T-helper 17 cell (primary cell): ENCODE measurements around the gene BRAT1. TPM values are rescaled to one million over a fixed set of nuclear protein-coding genes. Genes with fewer than 3 reads are reported as not detected.
"Not testable (repeated sequence)": the region's sequence is repeated elsewhere in the genome, so short reads cannot be mapped to it uniquely, and the experiment has no call there.

Experiments used
- ATAC-seq: fragments of 150-1000 bp; cut with Tn5 transposase; 2 replicates; pipeline ENCODE4 v1.10.0; 2021; ENCODE audit warnings: mild to moderate bottlenecking, moderate library complexity
- DNase-seq, 3 donors: peaks; one replicate each; pipeline versions ENCODE4 v3.0.0 to v3.0.0-alpha.2; 2020 to 2021
- H3K9me3 ChIP-seq: one replicate; pipeline ENCODE4 v1.7.0; 2013; ENCODE audit warnings: low read length, mild to moderate bottlenecking; ENCODE audit not compliant: control insufficient read depth, poor library complexity, severe bottlenecking
- H3K27ac Mint-ChIP-seq: one replicate; pipeline ENCODE4 v1.8.0; 2022; ENCODE audit warnings: mild to moderate bottlenecking, moderate library complexity, mixed read lengths
- H3K27me3 Mint-ChIP-seq: one replicate; pipeline ENCODE4 v1.8.0; 2022; ENCODE audit warnings: mixed read lengths
- H3K36me3 Mint-ChIP-seq: one replicate; pipeline ENCODE4 v1.8.0; 2022; ENCODE audit warnings: low read depth, mixed read lengths
- H3K4me1 Mint-ChIP-seq: one replicate; pipeline ENCODE4 v1.8.0; 2022; ENCODE audit warnings: mild to moderate bottlenecking, mixed read lengths
- H3K4me3 Mint-ChIP-seq: one replicate; pipeline ENCODE4 v1.8.0; 2022; ENCODE audit warnings: mild to moderate bottlenecking, moderate library complexity, mixed read lengths
- total RNA-seq, 4 donors: library from RNA in 2 of 4; stranded (reverse) in 2 of 4; gene quantifications; one replicate each; pipeline ENCODE4 v1.2.3 and lab custom pipeline; 2022 to 2026

The BRAT1 gene
- total RNA-seq, 2 donors from 2014 or later, result 19.5 to 20.5 TPM

- H3K4me1 Mint-ChIP-seq, result peaks cover 13% of the 10 kb centered on the region
- H3K27me3 Mint-ChIP-seq, H3K4me3 Mint-ChIP-seq, H3K36me3 Mint-ChIP-seq, ATAC-seq, H3K27ac Mint-ChIP-seq, H3K9me3 ChIP-seq, DNase-seq: not testable (repeated sequence)
Measured at GRCh38 chr7:2533566-2533965, 21.8 kb downstream of the BRAT1 start.

GRCh38 chr7:2532816-2533215, 22.5 kb downstream of the BRAT1 start:
- peaks cover 19% of the 10 kb centered on the region for H3K4me1 Mint-ChIP-seq
- DNase-seq, ATAC-seq, H3K4me3 Mint-ChIP-seq, H3K36me3 Mint-ChIP-seq, H3K27ac Mint-ChIP-seq, H3K27me3 Mint-ChIP-seq, H3K9me3 ChIP-seq: not testable (repeated sequence)

- H3K27ac Mint-ChIP-seq, result peak overlapping the region; percentile 16
- ATAC-seq, H3K27me3 Mint-ChIP-seq, H3K9me3 ChIP-seq, DNase-seq, H3K4me3 Mint-ChIP-seq, H3K36me3 Mint-ChIP-seq: not testable (repeated sequence)
- peaks cover 24% of the 10 kb centered on the region for H3K4me1 Mint-ChIP-seq
Measured at GRCh38 chr7:2532199-2532772, 23.0 kb downstream of the BRAT1 start.

- DNase-seq, H3K9me3 ChIP-seq, H3K4me3 Mint-ChIP-seq, ATAC-seq, H3K36me3 Mint-ChIP-seq, H3K27me3 Mint-ChIP-seq: not testable (repeated sequence)
- Mint-ChIP-seq H3K4me1 (peaks cover 27% of the 10 kb centered on the region), H3K27ac (peak overlapping the region; percentile 89)
Measured at GRCh38 chr7:2531796-2532110, 23.6 kb downstream of the BRAT1 start.

- Mint-ChIP-seq H3K4me1 (peaks cover 28% of the 10 kb centered on the region), H3K4me3 (peak overlapping the region; percentile 82), H3K27ac (peak overlapping the region; percentile 89)
- peak in 1 of 3 donors; percentile 11 for DNase-seq
- H3K9me3 ChIP-seq, H3K27me3 Mint-ChIP-seq, ATAC-seq, H3K36me3 Mint-ChIP-seq: not testable (repeated sequence)
Measured at GRCh38 chr7:2530994-2531795, 24.1 kb downstream of the BRAT1 start.

- no peaks in the 10 kb centered on the region for H3K27me3 Mint-ChIP-seq
- ATAC-seq (peak; percentile 79), DNase-seq (peak; percentile 70 to 80 (median 72))
- peaks cover 4% of the 10 kb centered on the region for H3K36me3 Mint-ChIP-seq
- H3K4me3 Mint-ChIP-seq, result peak overlapping the region; percentile 87
- no peaks in the 10 kb centered on the region for H3K9me3 ChIP-seq
- H3K4me1 Mint-ChIP-seq, result peaks cover 35% of the 10 kb centered on the region
- H3K27ac Mint-ChIP-seq, result peak overlapping the region; percentile 89
Measured at GRCh38 chr7:2530071-2530987, 25.0 kb downstream of the BRAT1 start.

- ATAC-seq (peak; percentile 59), DNase-seq (peak in 2 of 3 donors; percentile 50 to 65)
- no peaks in the 10 kb centered on the region for H3K9me3 ChIP-seq
- Mint-ChIP-seq H3K27ac (peak overlapping the region; percentile 89), H3K27me3 (no peaks in the 10 kb centered on the region), H3K4me3 (peak overlapping the region; percentile 87), H3K36me3 (peaks cover 4% of the 10 kb centered on the region), H3K4me1 (peaks cover 35% of the 10 kb centered on the region)
Measured at GRCh38 chr7:2529161-2530070, 25.9 kb downstream of the BRAT1 start.

- Mint-ChIP-seq H3K36me3 (peaks cover 4% of the 10 kb centered on the region), H3K27me3 (no peaks in the 10 kb centered on the region), H3K4me1 (peaks cover 35% of the 10 kb centered on the region), H3K27ac (peak overlapping the region; percentile 89), H3K4me3 (peak overlapping the region; percentile 87)
- DNase-seq (peak in 1 of 3 donors; percentile 9), ATAC-seq (no peak)
- H3K9me3 ChIP-seq, result no peaks in the 10 kb centered on the region
Measured at GRCh38 chr7:2528481-2529095, 26.7 kb downstream of the BRAT1 start.

GRCh38 chr7:2527505-2528467, 27.5 kb downstream of the BRAT1 start:
- Mint-ChIP-seq H3K27ac (peak overlapping the region; percentile 89), H3K4me3 (peak overlapping the region; percentile 87), H3K36me3 (peaks cover 6% of the 10 kb centered on the region), H3K4me1 (peaks cover 38% of the 10 kb centered on the region), H3K27me3 (no peaks in the 10 kb centered on the region)
- DNase-seq, result peak in 1 of 3 donors; percentile 27
- no peaks in the 10 kb centered on the region for H3K9me3 ChIP-seq
- ATAC-seq, result no peak

GRCh38 chr7:2526659-2527504, 28.4 kb downstream of the BRAT1 start:
- ATAC-seq, result no peak
- no peaks in the 10 kb centered on the region for H3K9me3 ChIP-seq
- Mint-ChIP-seq H3K4me3 (peak overlapping the region; percentile 87), H3K27me3 (no peaks in the 10 kb centered on the region), H3K4me1 (peaks cover 41% of the 10 kb centered on the region), H3K36me3 (peaks cover 9% of the 10 kb centered on the region), H3K27ac (peak overlapping the region; percentile 89)
- peak in 1 of 3 donors; percentile 11 for DNase-seq
